A673 (cell line): ENCODE data around the gene KIAA1614.

ENCODE experiments used
- CTCF ChIP-seq: fragments of 300-800, 200-600 bp; sonication (generic); conservative IDR thresholded peaks from 2 replicates; pipeline ENCODE4 v1.5.1; 2017; ENCODE audit warnings: low read depth, mild to moderate bottlenecking, antibody characterized with exemption, low read length, moderate library complexity, mixed read lengths
- EZH2 ChIP-seq: fragments of 200-600 bp; sonication (generic); IDR thresholded peaks from 2 replicates; pipeline ENCODE4 v1.6.1; 2017; ENCODE audit warnings: borderline replicate concordance, low read depth, mild to moderate bottlenecking, mixed read lengths, antibody characterized with exemption, low read length; ENCODE audit not compliant: poor library complexity, severe bottlenecking

GRCh38 chr1:180964595-180964994, 51.9 kb downstream of the KIAA1614 start:
- TF ChIP-seq CTCF (no peak), EZH2 (no peak)
